ENCODE results near the gene CDIPT.

CDIPT gene

GRCh38 chr16:29878172-29878571 is 15.1 kb upstream of the CDIPT start:
- H3K4me3 ChIP-seq (ENCODE audit: low read depth, low read length) = no peak overlapping the region
- DNase-seq (ENCODE audit: low read depth) = no peak
- TF ChIP-seq CTCF (conservative IDR thresholded peaks at IDR 0.05; ENCODE audit: low read depth, low read length) = no peak

- TF ChIP-seq CTCF (conservative IDR thresholded peaks at IDR 0.05; ENCODE audit: low read depth, low read length) = no peak
- peak; percentile 46 for DNase-seq (ENCODE audit: low read depth)
- H3K4me3 ChIP-seq (ENCODE audit: low read depth, low read length) = no peak overlapping the region
These were observed 14.4 kb upstream of the CDIPT start for GRCh38 chr16:29877266-29877961.

- no peak overlapping the region for H3K4me3 ChIP-seq (ENCODE audit: low read depth, low read length)
- no peak for DNase-seq (ENCODE audit: low read depth)
- no peak for TF ChIP-seq CTCF (conservative IDR thresholded peaks at IDR 0.05; ENCODE audit: low read depth, low read length)
These were observed 13.7 kb upstream of the CDIPT start for GRCh38 chr16:29876594-29877249.

- DNase-seq (ENCODE audit: low read depth) = no peak
- no peak for TF ChIP-seq CTCF (conservative IDR thresholded peaks at IDR 0.05; ENCODE audit: low read depth, low read length)
- no peak overlapping the region for H3K4me3 ChIP-seq (ENCODE audit: low read depth, low read length)
These were observed 13.2 kb upstream of the CDIPT start for GRCh38 chr16:29876217-29876593.

DNA sequence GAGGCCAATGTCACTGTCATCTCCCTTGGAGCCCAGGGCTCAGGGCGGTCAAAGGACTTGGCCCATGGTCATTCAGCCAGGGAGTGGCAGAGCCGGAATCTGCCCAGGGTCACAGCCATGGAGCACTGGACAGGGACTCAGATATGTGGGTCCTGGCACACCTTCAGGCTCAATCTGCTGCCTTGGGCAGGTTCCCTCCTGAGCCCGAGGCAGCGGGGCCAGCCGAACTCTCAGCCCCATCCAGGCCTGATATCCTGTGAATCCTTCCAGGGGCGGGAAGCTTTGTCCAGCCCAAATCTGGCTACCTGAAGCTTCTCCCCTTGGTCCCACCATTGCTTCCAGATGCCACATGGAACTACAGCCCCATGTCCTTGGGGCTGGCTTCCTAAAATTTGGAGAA is 12.2 kb upstream of the CDIPT start:
- no peak for DNase-seq (ENCODE audit: low read depth)
- no peak for TF ChIP-seq CTCF (conservative IDR thresholded peaks at IDR 0.05; ENCODE audit: low read depth, low read length)
- no peak overlapping the region for H3K4me3 ChIP-seq (ENCODE audit: low read depth, low read length)

DNA sequence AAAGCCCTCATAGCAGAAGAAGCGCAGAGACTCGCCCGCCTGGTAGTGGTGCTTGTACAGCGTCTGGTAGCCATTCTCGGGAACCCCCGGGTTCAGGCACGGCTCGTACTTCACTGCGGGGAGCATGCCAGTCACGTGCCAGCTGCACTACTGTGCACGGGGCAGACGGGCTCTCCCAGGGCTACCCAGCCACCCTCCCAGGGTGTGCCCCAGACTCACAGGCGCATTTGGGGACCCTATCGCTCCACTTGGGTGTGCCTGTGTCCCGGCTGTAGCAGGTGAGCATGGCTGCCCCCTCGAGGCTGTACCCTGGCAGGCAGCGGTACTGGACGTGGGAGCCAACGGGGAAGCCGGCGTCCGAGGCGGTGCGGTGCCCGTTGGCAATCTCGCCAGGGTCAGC is 10.3 kb upstream of the CDIPT start:
- no peak overlapping the region for H3K4me3 ChIP-seq (ENCODE audit: low read depth, low read length)
- DNase-seq (ENCODE audit: low read depth) = no peak
- no peak for TF ChIP-seq CTCF (conservative IDR thresholded peaks at IDR 0.05; ENCODE audit: low read depth, low read length)

Data from choroid plexus epithelial cell (primary cell).